Activated T-cell treated with anti-CD3 and anti-CD28 coated beads, Interleukin-2, amount 50 U/mL, for 1 hour (primary cell): ENCODE data around the gene TMEM120B.

Experiments used
- DNase-seq: peaks from one replicate; pipeline ENCODE4 v3.0.0-alpha.2; 2020

The TMEM120B gene

DNA sequence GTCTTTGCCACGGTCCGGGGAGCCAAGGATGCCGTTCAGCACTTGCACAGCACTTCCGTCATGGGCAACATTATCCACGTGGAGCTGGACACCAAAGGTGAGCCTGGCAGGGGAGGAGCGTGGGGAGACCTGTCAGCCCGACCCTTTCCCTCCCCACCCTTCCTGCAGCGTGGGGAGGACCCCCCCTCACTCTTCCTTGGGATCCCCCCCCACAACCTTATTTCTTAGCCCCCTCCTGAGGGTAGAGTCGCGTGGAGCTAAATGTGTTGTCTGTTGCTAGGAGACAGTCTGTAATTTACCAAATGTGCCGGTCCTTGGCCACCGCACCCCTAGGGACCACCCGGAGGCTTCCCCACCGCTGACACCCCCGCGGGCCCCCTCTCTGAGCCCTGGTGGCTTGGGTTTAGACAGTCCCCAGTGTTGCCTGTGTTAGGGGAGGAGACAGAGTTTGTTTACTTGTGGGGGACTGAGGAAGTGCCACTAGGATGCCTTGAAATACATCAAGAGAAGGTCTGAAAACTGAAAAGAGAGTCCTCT lies 93.5 kb downstream of the TMEM120B start:
- peak; percentile 49 for DNase-seq

DNA sequence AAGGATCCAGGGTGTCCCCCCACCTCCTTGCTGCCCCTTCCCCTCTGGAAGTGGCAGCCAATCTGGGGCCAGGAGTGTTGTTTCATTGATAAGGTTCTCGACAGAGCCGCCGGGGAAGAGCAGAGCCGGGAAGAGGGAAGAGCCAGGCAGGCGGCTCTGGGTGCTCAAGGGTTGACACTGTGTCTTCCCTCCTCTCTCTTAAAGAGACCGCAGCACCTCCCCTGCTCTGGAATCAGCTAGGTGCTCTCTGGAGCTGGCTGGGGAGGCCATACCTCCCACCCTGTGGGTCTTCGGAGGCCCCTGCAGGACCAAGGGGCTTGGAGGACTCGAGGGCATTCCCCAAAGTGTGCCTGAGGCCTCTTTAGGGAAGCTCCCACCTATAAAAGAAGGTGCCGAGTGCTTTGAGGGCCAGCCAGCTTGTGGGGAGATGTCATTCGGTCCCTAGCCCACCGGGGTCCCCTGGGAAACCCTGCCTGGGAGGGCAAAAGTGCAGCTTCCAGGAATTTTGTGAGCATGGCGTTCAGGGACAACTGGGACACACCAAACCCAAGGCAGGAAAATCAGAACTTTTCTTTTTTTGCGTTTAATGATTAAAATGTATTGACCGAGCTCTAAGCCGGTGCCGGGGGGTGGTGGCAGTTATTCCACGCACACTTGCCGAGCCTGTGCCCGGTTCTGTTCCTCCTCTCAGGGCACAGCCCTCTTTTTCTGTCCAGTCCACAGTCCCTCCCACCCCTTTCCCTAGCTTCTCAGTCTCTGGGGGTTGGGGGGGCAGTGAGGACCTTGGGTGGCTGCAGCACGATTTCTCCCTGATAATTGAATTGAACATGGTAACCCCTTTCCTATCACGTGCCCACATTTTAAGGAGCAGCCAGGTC lies 94.2 kb downstream of the TMEM120B start:
- DNase-seq = no peak

DNA sequence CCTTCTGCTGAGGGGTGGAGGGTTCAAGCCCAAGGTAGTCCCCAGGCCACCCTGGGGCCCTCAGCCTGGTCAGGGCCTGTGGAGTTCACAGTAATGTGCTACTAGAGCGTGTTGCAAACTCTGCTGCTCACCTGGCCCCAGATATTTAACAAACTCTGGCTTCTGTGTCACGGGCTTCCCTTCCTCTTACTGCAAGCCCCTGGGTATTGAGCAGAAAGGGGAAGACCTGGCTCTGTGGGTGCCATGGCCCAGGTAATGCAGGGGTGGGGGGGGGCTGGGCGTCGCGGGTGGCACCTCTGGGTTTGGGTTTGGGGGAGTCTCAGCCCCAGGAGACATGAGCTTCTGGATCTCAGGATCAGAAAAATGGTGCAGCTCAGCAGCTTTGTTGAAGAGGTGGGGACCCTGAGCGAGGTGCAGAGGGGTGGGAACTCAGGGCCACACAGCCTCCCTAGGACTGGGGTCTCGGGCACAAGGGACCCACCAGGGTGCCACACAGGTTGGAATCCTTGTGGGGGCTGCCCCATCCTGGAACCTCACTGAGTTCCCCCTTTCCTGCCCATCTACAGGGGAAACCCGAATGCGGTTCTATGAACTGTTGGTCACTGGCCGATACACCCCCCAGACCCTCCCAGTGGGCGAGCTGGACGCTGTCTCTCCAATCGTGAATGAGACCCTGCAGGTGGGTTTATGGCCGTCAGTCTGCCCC lies 95.2 kb downstream of the TMEM120B start:
- no peak for DNase-seq

DNA sequence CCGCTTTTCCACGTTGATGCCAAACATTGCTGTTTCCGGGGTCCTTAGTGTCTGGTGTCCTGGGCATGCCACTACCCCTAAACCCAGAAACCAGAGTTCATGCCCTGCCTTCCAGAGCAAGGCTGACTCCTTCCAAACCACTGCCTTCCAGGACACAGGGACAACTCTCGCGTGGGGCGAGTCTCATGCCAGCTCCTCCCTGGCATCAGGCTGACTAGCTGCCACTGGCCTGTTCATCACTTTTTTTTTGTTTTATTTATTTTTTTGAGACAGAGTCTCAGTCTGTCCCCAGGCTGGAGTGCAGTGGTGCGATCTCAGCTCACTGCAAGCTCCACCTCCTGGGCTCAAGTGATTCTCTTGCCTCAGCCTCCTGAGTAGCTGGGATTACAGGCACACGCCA lies 96.1 kb downstream of the TMEM120B start:
- DNase-seq = no peak

DNA sequence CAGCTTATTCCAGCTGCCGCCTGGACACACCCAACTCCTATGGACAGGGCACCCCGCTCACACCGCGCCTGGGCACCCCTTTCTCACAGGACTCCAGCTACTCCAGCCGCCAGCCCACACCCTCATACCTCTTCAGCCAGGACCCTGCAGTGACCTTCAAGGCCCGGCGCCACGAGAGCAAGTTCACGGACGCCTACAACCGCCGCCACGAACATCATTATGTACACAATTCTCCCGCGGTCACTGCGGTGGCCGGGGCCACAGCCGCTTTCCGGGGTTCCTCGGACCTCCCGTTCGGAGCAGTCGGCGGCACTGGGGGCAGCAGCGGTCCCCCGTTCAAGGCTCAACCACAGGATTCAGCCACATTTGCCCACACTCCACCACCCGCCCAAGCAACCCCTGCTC lies 97.2 kb downstream of the TMEM120B start:
- no peak for DNase-seq

DNA sequence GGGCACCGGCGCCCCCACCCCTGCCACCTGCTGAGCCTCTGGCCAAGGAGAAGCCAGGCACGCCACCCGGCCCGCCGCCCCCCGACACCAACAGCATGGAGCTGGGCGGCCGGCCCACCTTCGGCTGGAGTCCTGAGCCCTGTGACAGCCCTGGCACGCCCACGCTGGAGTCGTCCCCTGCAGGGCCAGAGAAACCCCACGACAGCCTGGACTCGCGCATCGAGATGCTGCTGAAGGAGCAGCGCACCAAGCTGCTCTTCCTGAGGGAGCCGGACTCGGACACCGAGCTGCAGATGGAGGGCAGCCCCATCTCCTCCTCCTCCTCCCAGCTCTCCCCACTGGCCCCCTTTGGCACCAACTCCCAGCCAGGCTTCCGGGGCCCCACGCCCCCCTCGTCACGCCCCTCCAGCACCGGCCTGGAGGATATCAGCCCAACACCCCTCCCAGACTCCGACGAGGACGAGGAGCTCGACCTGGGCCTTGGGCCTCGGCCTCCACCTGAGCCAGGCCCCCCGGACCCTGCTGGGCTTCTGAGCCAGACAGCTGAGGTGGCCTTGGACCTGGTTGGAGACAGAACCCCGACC lies 97.8 kb downstream of the TMEM120B start:
- DNase-seq = peak; percentile 19

DNA sequence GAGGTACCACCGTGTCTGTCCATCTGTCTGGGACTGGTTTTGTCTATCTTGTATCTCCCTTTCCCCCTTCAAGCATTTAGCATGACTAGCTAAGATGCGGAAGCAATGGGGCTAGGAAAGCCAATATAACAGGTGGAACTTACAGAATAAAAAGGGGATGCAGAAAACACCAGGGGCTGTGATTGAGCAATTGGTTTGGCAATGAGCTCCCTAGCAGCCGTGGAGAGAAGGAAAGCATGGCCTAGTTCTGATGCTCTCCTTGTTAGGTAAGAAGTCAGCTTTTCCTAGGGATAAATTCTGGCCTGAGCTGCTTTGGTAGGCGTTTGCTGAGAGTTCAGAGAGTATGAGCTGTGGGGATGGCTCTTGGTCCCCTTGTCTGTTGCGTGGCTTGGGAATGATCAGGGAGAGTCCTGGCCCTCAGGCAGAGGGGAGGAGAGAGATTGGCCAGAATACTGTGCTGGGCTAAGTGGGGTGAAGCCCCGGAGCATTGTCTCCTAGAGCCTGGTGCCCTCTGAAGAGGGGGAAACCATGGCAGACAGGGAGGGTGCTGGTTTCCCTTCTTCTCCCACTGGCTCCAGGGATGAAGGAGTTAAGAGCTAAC lies 98.4 kb downstream of the TMEM120B start:
- no peak for DNase-seq

DNA sequence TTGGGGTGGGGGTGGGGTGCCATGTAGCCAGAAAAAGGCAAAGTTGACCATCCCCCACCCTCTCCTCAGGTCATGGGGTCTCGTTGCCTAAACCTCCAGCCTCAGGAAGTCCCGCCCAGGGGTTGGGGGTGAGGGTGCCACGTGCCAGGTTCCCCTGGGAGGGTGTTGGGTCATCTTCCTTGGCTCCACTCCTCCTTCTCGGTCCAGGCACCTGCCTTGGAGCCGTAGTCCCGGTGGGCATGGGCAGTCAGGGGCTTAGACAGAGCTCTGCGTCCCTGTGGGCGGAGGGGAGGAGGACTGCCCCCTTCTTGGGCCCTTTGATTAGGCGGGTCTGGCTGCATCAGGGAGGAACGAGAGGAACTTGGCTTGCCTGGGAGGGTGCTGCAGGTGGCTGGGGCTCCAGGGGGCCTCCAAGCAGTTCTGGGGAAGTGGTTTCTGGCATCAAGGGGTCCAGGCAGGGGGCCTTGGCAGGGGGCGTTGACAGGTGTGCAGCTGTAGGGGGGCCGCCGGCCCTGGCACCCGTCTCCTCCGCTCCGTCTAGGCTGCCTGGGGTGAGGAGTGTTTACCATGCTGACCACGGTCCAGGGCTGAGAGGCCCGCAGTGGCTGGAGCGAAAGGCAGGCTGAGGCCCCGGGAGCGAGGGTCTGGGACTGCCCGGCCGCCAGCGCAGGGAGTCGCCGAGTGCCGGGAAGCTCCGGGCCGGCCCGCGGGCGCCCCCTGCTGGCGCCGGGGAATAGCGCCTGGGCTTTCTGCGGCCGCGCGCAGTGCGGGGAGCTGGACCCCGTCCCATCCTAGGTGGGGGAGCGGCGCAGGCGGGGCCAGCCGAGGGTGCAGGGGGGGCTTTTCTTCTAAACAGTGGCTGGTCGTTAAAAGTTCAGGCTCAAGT lies 99.1 kb downstream of the TMEM120B start:
- peak; percentile 82 for DNase-seq

DNA sequence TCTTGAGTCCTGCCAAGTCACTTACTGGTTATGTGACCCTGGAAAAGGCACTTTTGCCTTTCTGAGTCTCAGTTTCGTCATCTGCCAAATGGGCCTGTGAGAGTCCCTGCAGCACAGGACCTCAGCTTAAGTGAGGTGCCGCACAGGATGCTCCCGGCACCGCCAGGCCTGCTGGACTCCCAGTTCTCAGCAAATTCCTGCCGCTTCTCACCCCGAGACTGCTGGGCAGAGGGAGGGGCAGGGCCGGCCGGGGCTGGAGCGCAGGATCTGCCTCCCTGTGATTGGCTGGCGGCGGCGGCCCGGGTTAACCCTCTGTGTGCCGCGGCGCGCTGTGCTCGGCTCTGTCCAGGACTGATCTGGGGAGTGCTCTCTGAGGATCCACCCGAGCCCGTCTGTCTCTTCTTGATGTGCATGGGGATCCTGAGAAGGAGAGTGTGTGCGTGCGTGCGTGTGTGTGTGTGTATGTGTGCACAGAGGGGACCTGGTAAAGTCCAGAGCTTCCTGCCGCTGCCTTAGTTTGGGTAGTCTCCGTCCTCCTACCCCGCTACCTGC lies 99.8 kb downstream of the TMEM120B start:
- DNase-seq = no peak

DNA sequence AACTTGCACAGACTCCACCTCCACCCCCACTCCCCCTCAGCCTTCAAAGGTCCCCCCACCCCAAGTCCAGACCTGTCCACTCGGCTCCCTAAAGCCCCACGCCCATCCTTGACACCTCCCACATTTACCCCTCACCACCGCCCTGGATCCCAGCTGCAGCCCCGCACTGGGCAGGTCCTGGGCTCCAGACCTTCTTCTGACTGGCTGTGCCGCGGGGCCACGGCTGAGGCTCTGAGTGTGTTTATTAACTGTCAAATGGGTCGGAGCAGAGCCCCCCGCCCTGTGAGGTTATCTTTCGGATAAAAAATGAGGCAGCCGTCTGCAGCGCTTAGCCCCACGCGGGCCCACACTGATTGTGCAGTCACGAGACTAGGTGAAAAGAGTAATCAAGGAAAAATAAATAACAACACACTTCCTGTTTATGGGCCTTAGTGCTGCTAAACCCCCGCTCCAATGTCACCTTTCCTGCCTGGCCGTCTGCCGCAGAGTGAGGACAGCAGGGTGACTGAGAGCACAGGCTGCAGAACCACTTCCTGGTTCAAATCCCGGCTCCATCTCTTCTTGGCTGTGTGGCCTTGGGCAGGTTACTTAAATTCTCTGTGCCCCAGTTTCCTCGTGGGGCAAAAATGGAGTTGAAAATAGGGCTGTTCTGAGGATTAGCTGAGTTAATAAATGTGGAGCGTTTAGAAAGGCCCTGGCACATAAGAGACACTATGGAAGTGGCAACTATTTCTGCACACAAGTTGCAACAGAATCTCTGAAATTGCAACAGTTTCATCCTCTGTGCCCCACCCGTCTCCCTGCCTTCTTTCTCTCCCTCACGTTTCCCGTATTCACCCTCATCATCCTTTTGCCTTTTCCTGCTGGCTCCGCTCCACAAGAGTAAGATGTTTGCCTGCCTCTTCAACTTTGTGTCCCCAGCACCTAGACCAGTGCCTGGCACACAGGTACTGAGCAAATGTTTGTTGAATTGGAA lies 100.7 kb downstream of the TMEM120B start:
- DNase-seq = peak; percentile 21

DNA sequence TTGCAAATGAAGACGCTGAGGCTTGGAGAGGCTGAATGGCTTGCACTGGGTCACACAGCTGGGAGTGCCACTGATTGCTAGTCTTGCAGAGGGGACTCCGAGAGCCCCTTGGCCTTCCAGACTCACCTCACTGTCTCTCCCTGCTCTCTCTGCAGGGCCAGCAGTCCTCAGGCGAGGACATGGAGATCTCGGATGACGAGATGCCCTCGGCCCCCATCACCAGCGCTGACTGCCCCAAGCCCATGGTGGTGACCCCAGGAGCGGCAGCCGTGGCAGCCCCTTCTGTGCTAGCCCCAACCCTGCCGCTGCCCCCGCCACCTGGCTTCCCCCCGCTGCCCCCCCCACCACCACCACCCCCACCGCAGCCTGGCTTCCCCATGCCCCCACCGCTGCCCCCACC lies 101.4 kb downstream of the TMEM120B start:
- DNase-seq = no peak

DNA sequence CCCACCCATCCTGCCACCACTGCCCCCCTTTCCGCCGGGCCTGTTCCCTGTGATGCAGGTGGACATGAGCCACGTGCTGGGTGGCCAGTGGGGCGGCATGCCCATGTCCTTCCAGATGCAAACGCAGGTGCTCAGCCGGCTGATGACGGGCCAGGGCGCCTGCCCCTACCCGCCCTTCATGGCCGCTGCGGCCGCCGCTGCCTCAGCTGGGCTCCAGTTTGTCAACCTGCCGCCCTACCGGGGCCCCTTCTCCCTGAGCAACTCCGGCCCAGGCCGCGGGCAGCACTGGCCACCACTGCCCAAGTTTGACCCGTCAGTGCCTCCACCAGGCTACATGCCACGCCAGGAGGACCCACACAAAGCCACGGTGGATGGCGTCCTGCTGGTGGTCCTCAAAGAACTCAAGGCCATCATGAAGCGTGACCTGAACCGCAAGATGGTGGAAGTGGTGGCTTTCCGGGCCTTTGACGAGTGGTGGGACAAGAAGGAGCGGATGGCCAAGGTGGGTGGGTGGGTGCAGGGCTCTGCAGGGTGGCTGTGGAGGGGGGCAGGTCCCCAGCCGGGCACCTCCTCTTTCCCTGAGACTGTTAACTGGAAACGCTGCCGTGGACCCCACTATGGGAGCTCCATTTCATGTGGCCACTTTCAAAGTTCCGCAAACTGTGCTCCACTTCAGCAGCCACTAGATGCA lies 102.0 kb downstream of the TMEM120B start:
- no peak for DNase-seq

DNA sequence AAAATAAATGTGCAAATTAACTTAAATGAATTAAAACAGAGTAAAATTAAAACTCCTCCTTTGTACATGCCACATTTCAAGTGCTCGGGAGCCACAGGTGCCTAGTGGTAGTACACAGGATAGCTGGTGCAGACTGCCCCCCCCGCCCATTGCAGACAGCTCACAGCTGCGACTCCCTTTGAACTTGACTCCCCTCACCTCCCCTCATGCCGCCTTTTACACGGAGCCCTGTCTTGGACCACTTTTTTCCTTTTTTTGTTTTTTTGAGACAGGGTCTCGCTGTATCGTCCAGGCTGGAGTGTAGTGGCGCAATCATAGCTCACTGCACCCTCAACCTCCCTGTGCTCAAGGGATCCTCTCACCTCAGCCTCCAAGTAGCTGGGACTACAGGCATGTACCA lies 102.7 kb downstream of the TMEM120B start:
- DNase-seq = peak; percentile 18

DNA sequence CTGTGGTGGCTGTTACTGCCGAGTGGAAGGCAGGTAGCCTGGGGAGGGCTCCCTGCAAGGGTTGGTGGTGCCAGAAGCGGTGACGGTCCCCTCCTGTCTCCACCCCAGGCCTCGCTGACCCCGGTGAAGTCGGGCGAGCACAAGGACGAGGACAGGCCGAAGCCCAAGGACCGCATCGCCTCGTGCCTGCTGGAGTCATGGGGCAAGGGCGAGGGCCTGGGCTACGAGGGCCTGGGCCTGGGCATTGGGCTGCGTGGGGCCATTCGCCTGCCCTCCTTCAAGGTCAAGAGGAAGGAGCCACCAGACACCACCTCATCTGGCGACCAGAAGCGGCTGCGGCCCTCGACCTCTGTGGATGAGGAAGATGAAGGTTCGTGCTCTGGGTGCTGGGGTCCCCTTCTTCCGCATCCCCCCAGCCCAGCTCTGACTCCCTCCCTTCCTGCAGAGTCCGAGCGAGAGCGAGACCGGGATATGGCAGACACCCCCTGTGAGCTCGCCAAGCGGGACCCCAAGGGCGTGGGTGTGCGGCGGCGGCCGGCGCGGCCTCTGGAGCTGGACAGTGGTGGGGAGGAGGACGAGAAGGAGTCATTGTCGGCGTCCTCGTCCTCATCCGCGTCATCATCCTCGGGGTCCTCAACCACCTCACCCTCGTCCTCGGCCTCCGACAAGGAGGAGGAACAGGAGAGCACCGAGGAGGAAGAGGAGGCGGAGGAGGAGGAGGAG lies 104.5 kb downstream of the TMEM120B start:
- no peak for DNase-seq

DNA sequence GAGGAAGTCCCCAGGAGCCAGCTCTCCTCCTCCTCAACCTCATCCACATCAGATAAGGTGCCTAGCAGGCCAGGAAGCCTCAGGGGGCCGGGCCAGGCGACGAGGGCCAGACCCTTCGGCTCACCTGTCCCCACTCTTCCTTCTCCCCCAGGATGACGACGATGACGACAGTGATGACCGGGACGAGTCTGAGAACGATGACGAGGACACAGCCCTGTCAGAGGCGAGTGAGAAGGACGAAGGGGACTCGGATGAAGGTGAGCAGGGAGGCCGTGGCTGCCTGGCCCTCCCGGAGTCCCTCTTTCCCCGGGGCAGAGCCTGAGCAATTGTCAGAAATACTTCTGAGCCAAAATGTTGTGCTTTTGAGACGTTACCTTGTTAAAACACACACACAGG lies 105.1 kb downstream of the TMEM120B start:
- no peak for DNase-seq

DNA sequence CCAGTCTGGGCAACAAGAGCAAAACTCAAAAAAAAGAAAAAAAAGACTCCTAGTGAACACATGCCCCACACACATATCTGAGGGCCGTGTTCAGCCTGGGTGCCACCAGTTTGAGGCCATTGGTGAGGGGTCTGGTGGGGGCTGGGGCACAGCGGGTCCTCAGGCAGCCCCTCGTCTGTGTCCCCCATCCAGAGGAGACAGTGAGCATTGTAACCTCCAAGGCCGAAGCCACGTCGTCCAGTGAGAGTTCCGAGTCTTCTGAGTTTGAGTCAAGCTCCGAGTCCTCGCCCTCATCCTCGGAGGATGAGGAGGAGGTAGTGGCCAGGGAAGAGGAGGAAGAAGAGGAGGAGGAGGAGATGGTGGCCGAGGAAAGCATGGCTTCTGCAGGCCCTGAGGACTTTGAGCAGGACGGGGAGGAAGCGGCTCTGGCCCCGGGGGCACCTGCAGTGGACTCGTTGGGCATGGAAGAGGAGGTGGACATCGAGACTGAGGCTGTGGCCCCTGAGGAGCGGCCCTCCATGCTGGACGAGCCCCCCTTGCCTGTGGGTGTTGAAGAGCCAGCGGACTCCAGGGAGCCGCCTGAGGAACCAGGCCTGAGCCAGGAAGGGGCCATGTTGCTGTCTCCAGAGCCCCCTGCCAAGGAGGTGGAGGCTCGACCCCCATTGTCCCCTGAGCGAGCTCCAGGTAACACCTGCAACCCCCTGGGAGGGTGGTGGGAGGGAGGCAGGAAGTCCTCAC lies 106.8 kb downstream of the TMEM120B start:
- DNase-seq = peak; percentile 18

DNA sequence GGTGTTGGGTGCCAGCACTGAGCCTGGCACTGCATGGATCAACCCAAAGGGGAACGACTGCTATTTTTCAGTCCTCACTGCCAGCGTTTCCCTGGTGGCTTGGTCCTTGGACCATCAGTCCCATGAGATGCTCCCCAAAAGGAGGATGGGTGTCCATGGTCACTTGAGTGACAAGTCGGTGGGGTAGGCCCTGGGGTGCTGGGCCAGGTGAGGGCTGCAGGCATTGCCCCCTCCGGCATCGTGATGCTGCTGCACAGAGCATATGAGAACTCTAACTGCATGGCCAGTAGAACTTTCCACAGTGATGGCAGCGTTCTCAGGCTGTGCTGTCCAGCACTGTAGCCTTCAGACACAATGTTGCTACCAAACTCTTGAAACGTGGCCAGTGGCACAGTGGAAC lies 107.5 kb downstream of the TMEM120B start:
- DNase-seq = peak; percentile 16

DNA sequence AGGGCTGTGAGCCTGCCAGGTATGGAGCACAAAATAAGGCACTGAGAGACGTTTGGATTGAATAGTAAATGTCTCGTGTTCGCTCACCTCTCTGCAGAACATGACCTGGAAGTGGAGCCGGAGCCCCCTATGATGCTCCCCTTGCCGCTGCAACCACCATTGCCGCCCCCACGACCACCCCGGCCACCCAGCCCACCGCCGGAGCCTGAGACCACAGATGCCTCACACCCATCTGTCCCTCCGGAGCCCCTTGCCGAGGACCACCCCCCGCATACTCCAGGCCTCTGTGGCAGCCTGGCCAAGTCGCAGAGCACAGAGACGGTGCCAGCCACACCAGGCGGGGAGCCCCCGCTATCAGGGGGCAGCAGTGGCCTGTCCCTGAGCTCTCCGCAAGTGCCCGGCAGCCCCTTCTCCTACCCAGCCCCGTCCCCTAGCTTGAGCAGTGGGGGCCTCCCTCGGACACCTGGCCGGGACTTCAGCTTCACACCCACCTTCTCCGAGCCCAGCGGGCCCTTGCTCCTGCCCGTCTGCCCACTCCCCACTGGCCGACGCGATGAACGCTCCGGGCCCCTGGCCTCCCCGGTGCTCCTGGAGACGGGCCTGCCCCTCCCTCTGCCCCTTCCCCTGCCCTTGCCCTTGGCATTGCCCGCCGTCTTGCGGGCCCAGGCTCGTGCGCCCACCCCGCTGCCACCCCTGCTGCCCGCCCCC lies 110.0 kb downstream of the TMEM120B start:
- no peak for DNase-seq
